Parathyroid adenoma (tissue), 2 donors: ENCODE data around the gene TCF7L2.

Experiments
- H2AFZ ChIP-seq: fragments of 300-600 bp; sonication (generic); one replicate; pipeline ENCODE4 v1.7.0; 2017; ENCODE audit warnings: antibody characterized with exemption, mild to moderate bottlenecking
- H3K27ac ChIP-seq: fragments of 300-600 bp; sonication (generic); one replicate; pipeline ENCODE4 v1.7.0; 2017
- H3K27me3 ChIP-seq: fragments of 300-600 bp; sonication (generic); one replicate; pipeline ENCODE4 v1.7.0; 2017; ENCODE audit warnings: low read length; ENCODE audit not compliant: control insufficient read depth, insufficient read depth
- H3K36me3 ChIP-seq: fragments of 300-600 bp; sonication (generic); one replicate; pipeline ENCODE4 v1.7.0; 2017; ENCODE audit warnings: low read length; ENCODE audit not compliant: control insufficient read depth, insufficient read depth
- H3K4me1 ChIP-seq: fragments of 300-600 bp; sonication (generic); one replicate; pipeline ENCODE4 v1.7.0; 2017; ENCODE audit warnings: control low read depth
- H3K4me2 ChIP-seq: fragments of 300-600 bp; sonication (generic); one replicate; pipeline ENCODE4 v1.7.0; 2017; ENCODE audit warnings: low read length
- H3K4me3 ChIP-seq: fragments of 300-600 bp; sonication (generic); one replicate; pipeline ENCODE4 v1.7.0; 2017; ENCODE audit warnings: low read depth, low read length
- H3K79me2 ChIP-seq: fragments of 300-600 bp; sonication (generic); one replicate; pipeline ENCODE4 v1.7.0; 2017; ENCODE audit warnings: control low read depth
- H3K9ac ChIP-seq: fragments of 300-600 bp; sonication (generic); one replicate; pipeline ENCODE4 v1.7.0; 2017; ENCODE audit warnings: mild to moderate bottlenecking
- H3K9me3 ChIP-seq: fragments of 300-600 bp; sonication (generic); one replicate; pipeline ENCODE4 v1.7.0; 2017; ENCODE audit warnings: low read length; ENCODE audit not compliant: control insufficient read depth
- CTCF ChIP-seq: fragments of 300-600 bp; sonication (generic); IDR thresholded peaks from one replicate; pipeline ENCODE4 v1.7.0; 2017; ENCODE audit warnings: antibody characterized with exemption, mild to moderate bottlenecking
- donor health status: primary hyperparathyroidism.

Gene TCF7L2

GRCh38 chr10:113071446-113071845 lies 121.4 kb downstream of the TCF7L2 start:
- no peak overlapping the region for H3K27ac ChIP-seq
- no peaks in the 10 kb centered on the region for H3K79me2 ChIP-seq
- no peak overlapping the region for H3K4me2 ChIP-seq
- no peak overlapping the region for H3K4me3 ChIP-seq
- H3K27me3 ChIP-seq: no peaks in the 10 kb centered on the region
- no peak overlapping the region for H2AFZ ChIP-seq
- no peaks in the 10 kb centered on the region for H3K9me3 ChIP-seq
- peaks cover 6% of the 10 kb centered on the region for H3K4me1 ChIP-seq
- TF ChIP-seq CTCF: no peak
- H3K36me3 ChIP-seq: no peaks in the 10 kb centered on the region
- no peak overlapping the region for H3K9ac ChIP-seq

GRCh38 chr10:113073549-113074189 lies 123.6 kb downstream of the TCF7L2 start:
- H3K4me1 ChIP-seq: peaks cover 6% of the 10 kb centered on the region
- no peak for TF ChIP-seq CTCF
- H3K27me3 ChIP-seq: no peaks in the 10 kb centered on the region
- no peak overlapping the region for H3K4me3 ChIP-seq
- H2AFZ ChIP-seq: no peak overlapping the region
- H3K9me3 ChIP-seq: no peaks in the 10 kb centered on the region
- no peak overlapping the region for H3K4me2 ChIP-seq
- no peaks in the 10 kb centered on the region for H3K36me3 ChIP-seq
- H3K79me2 ChIP-seq: peaks cover 3% of the 10 kb centered on the region
- no peak overlapping the region for H3K27ac ChIP-seq
- H3K9ac ChIP-seq: no peak overlapping the region

GRCh38 chr10:113076949-113077348 lies 126.9 kb downstream of the TCF7L2 start:
- H3K4me3 ChIP-seq: no peak overlapping the region
- peaks cover 15% of the 10 kb centered on the region for H3K79me2 ChIP-seq
- no peaks in the 10 kb centered on the region for H3K36me3 ChIP-seq
- TF ChIP-seq CTCF: no peak
- H3K27ac ChIP-seq: no peak overlapping the region
- no peak overlapping the region for H2AFZ ChIP-seq
- H3K9ac ChIP-seq: no peak overlapping the region
- H3K4me2 ChIP-seq: no peak overlapping the region
- no peaks in the 10 kb centered on the region for H3K4me1 ChIP-seq
- no peaks in the 10 kb centered on the region for H3K27me3 ChIP-seq
- no peaks in the 10 kb centered on the region for H3K9me3 ChIP-seq

GRCh38 chr10:113078282-113078907 lies 128.3 kb downstream of the TCF7L2 start:
- H3K27ac ChIP-seq: no peak overlapping the region
- H3K36me3 ChIP-seq: no peaks in the 10 kb centered on the region
- no peak overlapping the region for H2AFZ ChIP-seq
- H3K4me3 ChIP-seq: no peak overlapping the region
- H3K79me2 ChIP-seq: peaks cover 15% of the 10 kb centered on the region
- H3K4me1 ChIP-seq: no peaks in the 10 kb centered on the region
- TF ChIP-seq CTCF: no peak
- no peaks in the 10 kb centered on the region for H3K9me3 ChIP-seq
- H3K9ac ChIP-seq: no peak overlapping the region
- H3K4me2 ChIP-seq: no peak overlapping the region
- no peaks in the 10 kb centered on the region for H3K27me3 ChIP-seq
